Mesendoderm (in vitro differentiated cells): Measurements from ENCODE around the gene R3HDM2.
A peak's percentile ranks its signal among the peaks of the same experiment; 100 is the strongest.
"Not testable (repeated sequence)": the region's sequence is repeated elsewhere in the genome, so short reads cannot be mapped to it uniquely, and the experiment has no call there.

Experiments
- DNase-seq: peaks from one replicate; pipeline ENCODE4 v3.0.0; 2013
- H2AK5ac ChIP-seq: 2 replicates; pipeline ENCODE4 v1.6.1; 2013; ENCODE audit warnings: low read length, inconsistent platforms
- H2BK120ac ChIP-seq: 2 replicates; pipeline ENCODE4 v1.6.1; 2013; ENCODE audit warnings: low read depth, mild to moderate bottlenecking, low read length, moderate library complexity, mixed read lengths
- H2BK15ac ChIP-seq: replicated peaks from 2 replicates; pipeline ENCODE4 v1.6.1; 2013; ENCODE audit warnings: low read depth, mild to moderate bottlenecking, moderate library complexity
- H2BK5ac ChIP-seq: 2 replicates; pipeline ENCODE4 v1.6.1; 2013; ENCODE audit warnings: low read length, inconsistent platforms
- H3K18ac ChIP-seq: 2 replicates; pipeline ENCODE4 v1.6.1; 2013; ENCODE audit warnings: mild to moderate bottlenecking, low read length, mixed read lengths
- H3K23ac ChIP-seq: one replicate; pipeline ENCODE4 v1.6.1; 2013; ENCODE audit warnings: low read length
- H3K27ac ChIP-seq: 2 replicates; pipeline ENCODE4 v1.5.1; 2013; ENCODE audit warnings: low read depth, mild to moderate bottlenecking, inconsistent platforms, low read length, moderate library complexity
- H3K27me3 ChIP-seq: 2 replicates; pipeline ENCODE4 v1.6.1; 2013; ENCODE audit warnings: low read length, control low read depth, mild to moderate bottlenecking, inconsistent platforms; ENCODE audit not compliant: insufficient read depth, poor library complexity
- H3K36me3 ChIP-seq: 2 replicates; pipeline ENCODE4 v1.6.1; 2013; ENCODE audit warnings: low read length, inconsistent platforms; ENCODE audit not compliant: control insufficient read depth, insufficient read depth
- H3K4ac ChIP-seq: one replicate; pipeline ENCODE4 v1.6.1; 2013; ENCODE audit warnings: low read depth, mild to moderate bottlenecking, low read length, moderate library complexity
- H3K4me1 ChIP-seq: 2 replicates; pipeline ENCODE4 v1.6.1; 2013; ENCODE audit warnings: low read depth, low read length, inconsistent platforms; ENCODE audit not compliant: control insufficient read depth
- H3K4me2 ChIP-seq: 2 replicates; pipeline ENCODE4 v1.6.1; 2013; ENCODE audit warnings: low read length
- H3K4me3 ChIP-seq: 2 replicates; pipeline ENCODE4 v1.5.1; 2013; ENCODE audit warnings: mild to moderate bottlenecking, low read length
- H3K56ac ChIP-seq: one replicate; pipeline ENCODE4 v1.6.1; 2013; ENCODE audit warnings: low read length
- H3K79me1 ChIP-seq: 2 replicates; pipeline ENCODE4 v1.6.1; 2013; ENCODE audit warnings: low read length, inconsistent platforms
- H3K79me2 ChIP-seq: 2 replicates; pipeline ENCODE4 v1.6.1; 2013; ENCODE audit warnings: mild to moderate bottlenecking, low read length; ENCODE audit not compliant: control insufficient read depth, insufficient read depth
- H3K9ac ChIP-seq: 2 replicates; pipeline ENCODE4 v1.6.1; 2013; ENCODE audit warnings: low read length, inconsistent platforms
- H4K5ac ChIP-seq: one replicate; pipeline ENCODE4 v1.6.1; 2013; ENCODE audit warnings: low read length
- H4K8ac ChIP-seq: one replicate; pipeline ENCODE4 v1.6.1; 2013; ENCODE audit warnings: low read depth, mild to moderate bottlenecking, control low read depth, low read length, moderate library complexity
- WGBS: extraction: QIAGEN DNeasy Blood & Tissue Kit; methylation state at CpG from one replicate; pipeline ENCODE4 v1.1.7; 2013; ENCODE audit warnings: low lambda C conversion rate, missing lambda C conversion rate; ENCODE audit not compliant: insufficient coverage; ENCODE audit errors: extremely low coverage; 5-methylcytosine and 5-hydroxymethylcytosine counted together

R3HDM2 gene

GRCh38 chr12:57431654-57432188 is 878 bp upstream of the R3HDM2 start:
- Histone ChIP-seq H3K9ac (peak overlapping the region; percentile 76), H3K18ac (no peak overlapping the region), H2BK120ac (no peak overlapping the region), H3K4me2 (no peak overlapping the region), H3K36me3 (no peaks in the 10 kb centered on the region), H3K4me3 (no peak overlapping the region), H3K4ac (no peak overlapping the region), H3K23ac (no peak overlapping the region), H4K5ac (no peak overlapping the region), H3K27ac (no peak overlapping the region), H3K27me3 (no peaks in the 10 kb centered on the region), H2AK5ac (no peak overlapping the region), H4K8ac (no peak overlapping the region), H3K79me1 (peaks cover 2% of the 10 kb centered on the region), H3K4me1 (no peaks in the 10 kb centered on the region), H3K56ac (peak overlapping the region; percentile 92), H2BK15ac (no peak overlapping the region), H3K79me2 (peaks cover 4% of the 10 kb centered on the region), H2BK5ac (no peak overlapping the region)
- no peak for DNase-seq
- WGBS, result no CpG with 5 or more reads among the region's 11 CpGs

DNA sequence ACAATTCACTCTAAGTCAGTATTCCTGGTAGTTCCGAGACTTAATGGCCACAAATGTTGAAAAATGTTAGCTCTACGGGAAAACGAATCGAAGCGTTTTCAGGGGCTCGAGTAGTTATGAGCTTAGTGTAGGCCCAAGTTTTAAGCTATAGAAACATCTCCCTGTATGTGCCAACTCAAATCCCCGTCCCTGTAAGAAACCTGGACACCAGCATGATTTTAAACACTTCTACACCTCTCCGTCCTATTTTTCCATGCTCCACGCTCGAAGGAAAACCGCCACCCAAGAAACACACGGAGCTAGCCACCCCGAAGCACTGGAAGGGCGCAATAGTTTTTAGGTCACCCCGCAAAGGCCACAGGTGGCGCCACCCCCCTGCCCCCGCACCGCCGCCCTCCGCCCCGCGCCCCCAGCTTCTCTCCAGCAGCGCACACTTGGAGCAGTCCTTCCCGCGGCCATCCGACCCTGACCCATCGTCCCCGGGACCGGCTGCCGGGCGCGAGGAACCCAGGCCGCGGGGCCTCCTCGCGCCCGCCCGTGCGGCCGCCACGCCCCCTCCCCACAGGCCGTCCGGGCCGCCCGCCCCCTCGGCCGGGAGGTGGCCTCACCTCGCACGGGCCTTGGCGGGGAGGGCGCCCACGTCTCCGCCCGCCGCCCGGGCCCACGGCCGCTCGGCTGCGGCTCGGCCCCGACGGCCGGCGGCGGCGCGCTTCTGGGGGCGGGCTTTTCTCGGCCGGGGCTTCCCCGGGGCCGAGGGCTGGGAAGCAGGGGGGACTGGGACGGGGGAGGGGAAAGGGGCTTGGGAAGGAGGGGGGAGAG is 522 bp downstream of the R3HDM2 start:
- Histone ChIP-seq H3K4me2 (peak overlapping the region; percentile 77), H3K27me3 (no peaks in the 10 kb centered on the region), H3K4me1 (no peaks in the 10 kb centered on the region), H2BK5ac (no peak overlapping the region), H3K9ac (peak overlapping the region; percentile 81), H3K27ac (peak overlapping the region; percentile 82), H3K23ac (no peak overlapping the region), H3K36me3 (no peaks in the 10 kb centered on the region), H4K5ac (no peak overlapping the region), H3K18ac (peak overlapping the region; percentile 99), H3K79me1 (peaks cover 2% of the 10 kb centered on the region), H3K4me3 (peak overlapping the region; percentile 65), H2BK15ac (no peak overlapping the region), H2BK120ac (no peak overlapping the region), H4K8ac (peak overlapping the region; percentile 87), H3K56ac (peak overlapping the region; percentile 92), H3K4ac (peak overlapping the region; percentile 98), H2AK5ac (no peak overlapping the region), H3K79me2 (peaks cover 4% of the 10 kb centered on the region)
- DNase-seq, result peak; percentile 35
- no CpG with 5 or more reads among the region's 74 CpGs for WGBS

DNA sequence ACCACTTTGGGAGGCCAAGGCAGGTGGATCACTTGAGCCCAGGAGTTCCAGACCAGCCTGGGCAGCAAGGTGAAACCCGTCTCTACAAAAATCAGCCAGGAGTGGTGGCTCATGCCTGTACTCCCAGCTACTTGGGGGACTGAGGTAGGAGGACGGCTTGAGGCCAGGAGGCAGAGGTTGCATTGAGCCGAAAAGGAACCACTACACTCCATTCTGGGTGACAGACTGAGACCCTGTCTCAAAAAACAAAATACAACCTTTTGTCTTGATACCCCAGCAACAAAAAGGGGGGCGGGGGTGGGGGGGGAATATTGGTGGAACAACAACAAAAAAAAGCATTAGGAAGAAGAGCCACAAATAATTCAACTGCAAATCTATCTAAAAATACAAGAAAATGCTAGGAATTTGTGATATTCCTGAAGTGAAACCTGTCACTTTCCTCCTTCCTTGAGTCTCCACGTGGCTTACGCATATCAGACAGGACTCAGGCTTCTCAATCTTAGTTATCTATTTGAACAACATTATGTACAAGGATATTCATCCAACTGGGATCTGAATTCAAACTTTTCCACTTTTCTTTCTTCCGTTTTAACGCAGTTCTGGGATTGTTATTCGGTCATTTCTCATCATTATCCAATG is 1.3 kb downstream of the R3HDM2 start:
- Histone ChIP-seq H3K79me1 (peaks cover 2% of the 10 kb centered on the region), H4K5ac (no peak overlapping the region), H3K4me2 (peak overlapping the region; percentile 77), H3K9ac (peak overlapping the region; percentile 81), H3K27ac (no peak overlapping the region), H2BK5ac (no peak overlapping the region), H3K4me1 (no peaks in the 10 kb centered on the region), H3K4me3 (peak overlapping the region; percentile 65), H3K79me2 (peaks cover 4% of the 10 kb centered on the region), H3K18ac (peak overlapping the region; percentile 99), H3K56ac (peak overlapping the region; percentile 92), H2BK15ac (no peak overlapping the region), H2AK5ac (no peak overlapping the region), H2BK120ac (no peak overlapping the region), H4K8ac (no peak overlapping the region), H3K23ac (no peak overlapping the region), H3K36me3 (no peaks in the 10 kb centered on the region), H3K4ac (no peak overlapping the region), H3K27me3 (no peaks in the 10 kb centered on the region)
- DNase-seq, result no peak
- no CpG with 5 or more reads among the region's 9 CpGs for WGBS

- Histone ChIP-seq H3K79me1 (peaks cover 2% of the 10 kb centered on the region), H3K4me1 (no peaks in the 10 kb centered on the region), H3K36me3 (no peaks in the 10 kb centered on the region), H3K4ac (no peak overlapping the region), H3K18ac (no peak overlapping the region), H3K27ac (no peak overlapping the region), H3K27me3 (no peaks in the 10 kb centered on the region), H2AK5ac (no peak overlapping the region), H3K23ac (no peak overlapping the region), H3K4me3 (no peak overlapping the region), H4K8ac (no peak overlapping the region), H4K5ac (no peak overlapping the region), H3K79me2 (peaks cover 4% of the 10 kb centered on the region), H2BK5ac (no peak overlapping the region), H3K9ac (no peak overlapping the region), H2BK120ac (no peak overlapping the region), H2BK15ac (no peak overlapping the region), H3K4me2 (no peak overlapping the region), H3K56ac (no peak overlapping the region)
- DNase-seq, result no peak
- WGBS, result no CpG with 5 or more reads among the region's 6 CpGs
Measured at GRCh38 chr12:57428965-57429364, 1.9 kb downstream of the R3HDM2 start.

GRCh38 chr12:57426948-57427347 is 3.9 kb downstream of the R3HDM2 start:
- not testable (repeated sequence) for H2AK5ac ChIP-seq, H3K4ac ChIP-seq, H2BK5ac ChIP-seq, H2BK15ac ChIP-seq, H3K18ac ChIP-seq, H3K23ac ChIP-seq, H3K4me3 ChIP-seq, H3K27ac ChIP-seq, H3K4me2 ChIP-seq, H4K8ac ChIP-seq, H3K27me3 ChIP-seq, H3K4me1 ChIP-seq, H3K36me3 ChIP-seq, H3K56ac ChIP-seq, H3K79me1 ChIP-seq, H3K79me2 ChIP-seq, H2BK120ac ChIP-seq, H3K9ac ChIP-seq, H4K5ac ChIP-seq, DNase-seq
- WGBS, result no CpG with 5 or more reads among the region's 10 CpGs
